GM19328 (cell line): ENCODE results near the gene FBXO24.
"Not testable (repeated sequence)": the region's sequence is repeated elsewhere in the genome, so short reads cannot be mapped to it uniquely, and the experiment has no call there.

Experiments used
- ATAC-seq: cut with Tn5 transposase; IDR thresholded peaks from one replicate; pipeline ENCODE4 v1.9.1; 2021; ENCODE audit warnings: mild to moderate bottlenecking, moderate library complexity; ENCODE audit not compliant: unreplicated experiment

FBXO24 gene, protein sequence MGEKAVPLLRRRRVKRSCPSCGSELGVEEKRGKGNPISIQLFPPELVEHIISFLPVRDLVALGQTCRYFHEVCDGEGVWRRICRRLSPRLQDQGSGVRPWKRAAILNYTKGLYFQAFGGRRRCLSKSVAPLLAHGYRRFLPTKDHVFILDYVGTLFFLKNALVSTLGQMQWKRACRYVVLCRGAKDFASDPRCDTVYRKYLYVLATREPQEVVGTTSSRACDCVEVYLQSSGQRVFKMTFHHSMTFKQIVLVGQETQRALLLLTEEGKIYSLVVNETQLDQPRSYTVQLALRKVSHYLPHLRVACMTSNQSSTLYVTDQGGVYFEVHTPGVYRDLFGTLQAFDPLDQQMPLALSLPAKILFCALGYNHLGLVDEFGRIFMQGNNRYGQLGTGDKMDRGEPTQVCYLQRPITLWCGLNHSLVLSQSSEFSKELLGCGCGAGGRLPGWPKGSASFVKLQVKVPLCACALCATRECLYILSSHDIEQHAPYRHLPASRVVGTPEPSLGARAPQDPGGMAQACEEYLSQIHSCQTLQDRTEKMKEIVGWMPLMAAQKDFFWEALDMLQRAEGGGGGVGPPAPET

GRCh38 chr7:100586266-100587025 is at the start of gene FBXO24:
FBXO24 (plus strand) TSS chr7:100586328; CDS start chr7:100586626, 298 bp downstream.
- peak; percentile 91 for ATAC-seq

DNA sequence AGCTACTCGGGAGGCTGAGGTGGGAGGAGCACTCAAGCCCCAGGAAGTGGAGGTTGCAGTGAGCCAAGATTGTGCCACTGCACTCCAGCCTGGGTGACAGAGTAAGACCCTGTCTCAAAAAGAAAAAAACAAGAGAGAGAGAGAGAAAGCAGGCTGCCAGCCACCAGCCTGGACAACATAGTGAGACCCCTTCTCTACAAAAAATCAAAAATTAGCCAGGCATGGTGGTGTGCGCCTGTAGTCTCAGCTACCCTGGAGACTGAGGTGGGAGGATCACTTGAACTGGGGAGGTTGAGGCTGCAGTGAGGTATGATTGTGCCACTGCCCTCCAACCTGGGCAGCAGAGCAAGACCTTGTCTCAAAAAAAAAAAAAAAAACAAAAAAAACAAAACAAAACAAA is 49.4 kb upstream of the FBXO24 start:
- not testable (repeated sequence) for ATAC-seq

DNA sequence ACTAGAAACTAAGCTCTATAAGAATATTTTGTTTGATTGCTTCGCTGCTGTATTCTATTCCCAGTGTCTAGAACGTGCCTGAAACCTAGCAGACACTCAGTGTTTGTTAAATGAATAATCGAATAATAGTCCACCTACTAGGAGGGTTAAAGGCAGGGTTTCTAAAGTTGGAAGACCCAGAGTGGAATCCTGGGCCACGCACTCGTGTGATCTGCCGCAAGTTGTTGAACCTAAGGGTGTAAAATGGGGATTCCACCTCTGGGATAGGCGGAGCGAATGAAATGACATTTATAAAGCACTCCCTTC is 47.8 kb upstream of the FBXO24 start:
- ATAC-seq = no peak

DNA sequence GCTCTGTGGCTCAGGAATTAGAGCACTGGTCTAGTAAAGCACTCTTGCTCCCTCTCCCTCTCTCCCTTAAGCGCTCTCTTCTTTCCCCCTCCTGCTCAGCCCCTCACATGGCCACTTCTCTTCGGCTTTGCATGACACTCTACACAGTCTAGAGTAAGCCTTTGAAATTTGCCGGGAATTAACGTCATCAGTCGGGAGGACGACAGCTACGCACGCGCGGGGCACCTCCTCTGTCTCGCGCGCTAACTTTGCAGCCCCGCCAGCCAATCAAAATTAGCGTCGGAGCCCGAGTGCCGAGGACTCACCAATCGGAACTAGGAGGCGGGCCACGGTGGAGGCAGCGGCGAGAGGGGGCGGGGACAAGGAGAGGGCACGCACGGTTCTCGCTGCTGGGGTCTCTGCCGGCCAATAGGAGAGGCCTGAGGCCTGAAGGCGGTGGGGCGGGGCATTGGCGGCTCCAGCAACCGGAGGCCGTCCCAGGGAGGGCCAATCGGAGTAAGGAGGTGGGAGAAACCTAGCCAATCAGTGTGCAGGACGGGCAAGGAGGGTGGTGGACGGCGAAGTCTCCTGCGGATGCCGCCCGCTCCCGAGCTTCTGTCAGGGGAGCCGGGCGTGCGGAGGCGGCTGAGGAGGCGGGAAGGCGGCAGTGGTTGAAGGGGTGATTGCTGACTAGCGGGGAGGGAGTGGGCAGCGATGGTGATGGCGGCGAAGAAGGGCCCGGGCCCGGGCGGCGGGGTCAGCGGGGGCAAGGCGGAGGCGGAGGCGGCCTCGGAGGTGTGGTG is 47.3 kb upstream of the FBXO24 start, which contains the start of gene AGFG2:
TSS of gene AGFG2 (plus strand) at position 550 of the 782 bp plus-strand sequence. CDS start at position 694, 144 bp downstream.
- peak; percentile 98 for ATAC-seq

DNA sequence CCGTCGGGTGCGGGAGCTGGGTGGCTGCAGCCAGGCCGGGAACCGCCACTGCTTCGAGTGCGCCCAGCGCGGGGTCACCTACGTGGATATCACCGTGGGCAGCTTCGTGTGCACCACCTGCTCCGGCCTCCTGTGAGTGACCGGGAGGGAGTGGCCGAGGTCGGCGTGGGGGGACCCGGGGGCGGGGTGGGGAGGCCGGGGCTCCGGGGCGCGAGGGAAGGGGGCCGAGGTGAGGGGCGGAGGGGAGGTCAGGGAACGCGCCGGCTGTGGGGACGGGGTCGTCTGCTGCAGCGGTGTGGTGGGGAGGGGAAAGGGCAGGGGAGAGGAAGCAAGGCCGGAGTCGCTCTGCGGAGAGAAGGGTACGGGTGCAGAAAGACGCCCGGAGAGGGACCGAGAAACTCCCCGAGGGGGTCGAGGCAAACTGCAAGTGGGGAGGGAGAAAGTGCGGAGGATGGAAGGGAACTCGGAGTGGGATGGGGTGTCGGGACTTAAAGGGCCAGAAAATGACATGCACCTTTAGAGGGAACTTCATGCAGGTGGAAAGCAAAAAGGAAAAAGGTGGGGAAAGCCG is 46.6 kb upstream of the FBXO24 start:
- no peak for ATAC-seq

- ATAC-seq = no peak
Observed at GRCh38 chr7:100540073-100540723, 45.9 kb upstream of the FBXO24 start.

DNA sequence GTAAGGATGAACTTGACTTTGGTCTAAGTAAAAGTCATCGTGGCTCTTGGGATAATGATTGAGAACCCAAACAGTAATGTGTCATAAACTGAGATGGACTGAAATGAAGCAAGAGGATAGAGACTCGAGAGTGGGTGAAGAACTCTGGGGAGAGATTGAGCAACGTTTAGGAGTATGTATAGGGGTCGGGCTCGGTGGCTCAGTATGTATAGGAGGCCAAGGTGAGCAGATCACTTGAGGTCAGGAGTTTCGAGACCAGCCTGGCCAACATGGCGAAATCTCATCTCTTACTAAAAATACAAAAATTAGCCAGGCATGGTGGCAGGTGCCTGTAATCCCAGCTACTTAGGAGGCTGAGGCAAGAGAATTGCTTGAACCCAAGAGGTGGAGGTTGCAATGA is 44.8 kb upstream of the FBXO24 start:
- ATAC-seq = not testable (repeated sequence)

DNA sequence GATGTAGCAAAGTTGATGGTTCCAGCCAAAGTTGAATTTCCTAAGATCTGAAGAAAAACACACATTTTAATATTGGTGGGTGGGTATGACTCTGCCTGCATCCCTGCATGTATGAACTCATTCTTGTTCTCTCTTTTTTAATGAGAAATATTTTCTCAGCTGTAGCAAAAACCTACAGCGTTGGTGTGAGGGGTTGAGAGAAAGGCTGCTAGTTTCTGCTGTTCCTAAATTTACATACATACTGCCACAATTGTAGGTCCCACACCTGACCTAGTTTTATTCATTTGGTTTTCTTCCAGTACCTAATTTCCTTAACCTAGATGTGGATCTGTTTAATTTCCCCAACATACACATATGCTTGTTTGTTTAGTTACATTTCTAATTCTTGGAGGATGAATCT is 42.5 kb upstream of the FBXO24 start:
- ATAC-seq = no peak

- ATAC-seq = no peak
Observed at GRCh38 chr7:100544386-100544785, 41.7 kb upstream of the FBXO24 start.

DNA sequence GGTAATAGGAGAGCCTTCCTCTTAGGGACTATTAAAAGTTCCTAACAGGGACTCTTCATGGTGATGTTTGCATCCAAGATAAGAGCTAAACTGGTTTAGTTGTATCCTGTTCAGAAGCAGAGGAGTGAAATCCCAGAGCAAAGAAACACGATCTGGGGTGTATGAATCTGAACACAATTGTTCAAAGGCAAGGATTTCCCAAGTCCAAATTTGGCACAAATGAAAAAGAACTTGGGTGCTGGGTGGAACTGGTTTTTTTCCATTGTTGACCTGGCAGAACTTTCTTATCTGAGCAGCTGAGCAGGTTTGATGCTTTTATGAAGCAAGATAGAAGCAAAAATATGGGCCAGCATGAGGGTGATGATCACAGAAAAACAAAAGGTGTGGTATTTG is 41.2 kb upstream of the FBXO24 start:
- ATAC-seq = no peak

DNA sequence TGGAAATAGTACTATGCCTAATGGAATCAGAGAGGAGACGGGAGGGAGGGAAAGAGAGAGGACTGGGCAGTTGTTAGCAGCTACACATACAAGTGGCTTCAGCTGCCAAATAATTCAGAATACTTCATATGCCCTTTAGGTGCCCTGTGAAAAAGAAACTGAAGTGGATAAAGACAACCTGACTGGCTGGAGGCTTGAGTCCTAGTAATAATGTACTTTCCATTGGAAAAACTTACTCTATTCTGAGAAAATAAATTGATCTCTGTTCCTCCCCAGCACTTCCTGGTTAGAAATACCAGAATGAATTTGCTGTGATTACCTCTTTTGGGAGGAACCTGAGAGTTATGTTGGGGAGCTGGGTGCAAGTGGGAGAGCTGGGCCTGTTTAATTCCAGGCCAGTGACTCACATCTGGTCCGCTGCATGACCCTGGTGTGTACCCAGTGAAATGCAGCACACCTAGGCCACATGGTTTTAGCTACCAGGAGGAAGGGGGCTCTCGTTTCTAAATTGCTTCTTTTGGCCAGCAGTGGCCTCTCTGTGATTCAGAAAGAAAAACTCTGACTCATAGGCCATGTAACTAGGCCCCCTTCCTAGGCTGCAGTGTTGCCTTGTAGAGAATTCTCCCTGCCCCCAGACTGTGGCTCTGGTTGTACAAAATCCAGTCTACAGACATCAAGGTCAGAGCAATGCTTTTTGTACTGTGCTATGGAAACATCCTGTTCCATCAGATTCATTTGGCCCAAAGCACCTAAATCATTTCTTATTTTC is 40.6 kb upstream of the FBXO24 start:
- peak; percentile 39 for ATAC-seq

DNA sequence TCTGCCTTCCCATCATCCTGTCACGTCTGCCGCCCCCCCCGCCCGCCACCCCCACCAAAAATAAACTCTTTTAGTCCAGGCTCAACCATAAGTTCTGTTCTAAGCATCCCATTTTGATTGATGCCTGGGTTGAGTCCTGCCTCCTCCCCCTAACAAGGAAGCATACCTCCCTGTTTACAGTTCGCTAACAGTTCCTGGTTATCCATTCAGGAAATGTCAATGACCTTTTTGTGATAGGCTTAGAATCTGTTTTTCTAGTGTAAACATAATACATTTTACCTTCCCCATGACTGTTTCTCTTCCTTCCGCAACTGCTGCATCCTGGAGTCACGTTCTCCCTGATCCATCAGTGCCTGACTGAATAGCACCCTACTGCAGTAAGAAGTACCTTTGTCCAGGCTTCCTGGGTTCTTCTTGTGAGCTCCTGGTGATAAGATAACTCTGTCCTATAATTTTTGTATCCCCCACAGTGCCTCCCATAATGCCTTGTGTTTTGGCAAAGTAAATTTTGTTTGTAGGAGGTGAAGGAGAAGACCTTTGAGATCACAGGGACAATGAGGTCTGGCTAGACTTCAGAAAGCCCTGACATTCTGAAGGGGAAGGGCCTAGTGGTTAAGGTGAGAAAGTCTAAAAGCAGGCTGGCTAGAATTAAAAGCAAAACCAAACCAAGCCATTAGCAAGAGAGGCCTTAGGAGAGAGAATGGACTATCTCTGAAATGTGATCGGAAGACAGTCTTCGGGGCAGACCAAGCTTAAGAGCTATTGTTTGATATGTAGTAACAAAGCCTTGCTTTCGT is 39.8 kb upstream of the FBXO24 start:
- ATAC-seq = no peak

DNA sequence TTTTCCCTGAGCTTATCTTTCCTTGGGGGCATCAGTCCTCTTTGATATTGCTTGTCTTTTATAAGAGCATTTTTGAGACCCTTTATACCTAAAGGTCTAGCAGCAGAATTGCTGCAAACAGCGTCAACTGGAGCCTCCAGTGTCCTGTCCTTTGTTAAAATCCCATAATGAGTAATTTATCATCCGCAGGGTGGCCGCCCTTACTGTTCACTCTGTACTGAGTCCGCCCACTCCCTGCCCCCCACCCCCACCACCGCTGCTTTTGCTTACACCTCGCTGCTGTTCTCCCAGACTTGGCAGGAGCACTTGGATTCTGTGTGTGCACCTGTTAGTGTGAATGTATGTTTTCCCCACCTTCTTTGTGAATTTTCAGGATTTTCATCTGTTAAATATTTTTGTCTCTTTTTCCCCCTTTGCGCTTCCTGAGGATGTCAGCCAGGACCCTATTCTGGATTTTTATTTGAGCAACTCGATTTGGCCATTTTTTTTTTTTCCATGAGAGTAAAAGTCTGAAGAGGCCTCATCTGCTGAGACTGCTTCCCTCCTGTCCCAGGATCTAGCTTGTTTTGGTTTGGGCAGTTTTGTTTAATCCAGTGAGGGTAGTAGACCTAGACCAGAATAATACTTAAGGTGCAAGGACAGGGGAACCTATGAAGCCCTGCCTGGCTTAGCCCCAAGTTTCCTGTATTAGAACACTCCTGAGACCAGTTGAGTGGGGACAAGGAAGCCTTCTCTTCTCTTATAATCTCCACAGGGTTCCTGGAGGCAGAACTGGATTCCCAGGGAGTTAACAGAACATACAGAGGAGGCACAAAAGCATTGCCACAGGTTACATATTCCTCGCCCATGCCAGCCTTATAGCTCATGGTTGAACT is 39.0 kb upstream of the FBXO24 start:
- no peak for ATAC-seq

DNA sequence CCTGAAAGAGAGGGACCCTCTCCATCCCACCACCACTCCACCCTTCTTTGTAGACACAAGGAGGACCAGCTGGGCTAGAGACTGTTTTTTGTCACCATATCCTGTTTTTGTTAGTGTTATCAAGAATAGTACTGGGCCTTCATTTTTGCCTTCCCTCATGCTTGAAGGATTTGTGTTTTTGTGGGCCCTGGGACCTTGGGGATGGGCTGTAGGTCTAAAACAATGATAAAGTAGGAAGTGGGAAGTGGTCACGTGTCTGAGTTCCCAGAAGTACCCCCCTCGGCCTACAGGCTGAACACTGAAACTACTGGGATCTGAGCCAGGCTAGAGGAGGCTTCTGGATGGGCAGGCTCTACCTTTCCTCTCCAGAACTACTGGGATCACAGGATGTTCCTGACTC is 38.3 kb upstream of the FBXO24 start:
- ATAC-seq = no peak

DNA sequence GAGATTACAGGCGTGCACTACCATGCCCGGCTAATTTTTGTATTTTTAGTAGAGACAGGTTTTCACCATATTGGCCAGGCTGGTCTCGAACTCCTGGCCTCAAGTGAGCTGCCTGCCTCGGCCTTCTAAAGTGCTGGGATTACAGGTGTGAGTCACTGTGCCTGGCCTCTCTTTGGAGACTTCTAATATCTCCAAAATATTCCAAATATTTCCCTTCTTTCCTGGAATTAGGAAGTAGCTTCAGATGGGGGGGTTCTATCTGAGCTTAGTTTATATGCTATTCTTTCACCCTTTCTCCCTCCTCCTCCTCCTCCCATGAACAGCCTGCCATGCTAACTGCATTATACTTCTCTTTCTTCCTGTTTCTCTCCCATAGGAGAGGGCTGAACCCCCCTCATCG is 37.7 kb upstream of the FBXO24 start:
- not testable (repeated sequence) for ATAC-seq

GRCh38 chr7:100552532-100552931 is 33.6 kb upstream of the FBXO24 start:
- ATAC-seq = no peak

GRCh38 chr7:100553032-100553431 is 33.1 kb upstream of the FBXO24 start:
- ATAC-seq = no peak

GRCh38 chr7:100555701-100556100 is 30.4 kb upstream of the FBXO24 start:
- no peak for ATAC-seq
